ENCODE results near the gene PROZ. TPM values are rescaled to one million over a fixed set of nuclear protein-coding genes. Genes with fewer than 3 reads are reported as not detected.

The PROZ gene
- total RNA-seq, 1 experiment from 2014 or later, result not detected

GRCh38 chr13:113158946-113159345 lies 498 bp downstream of the PROZ start:
- Histone ChIP-seq H3K9ac (ENCODE audit: low read length) (no peak overlapping the region), H3K9me3 (ENCODE audit: control insufficient read depth in 1 of 2, insufficient read depth in 1 of 2, low read depth in 1 of 2, low read length in 2 of 2) (peaks cover 0 to 5% of the 10 kb centered on the region in 2 experiments; a peak in 1 of 4 replicates), H3K36me3 (ENCODE audit: control insufficient read depth in 1 of 2, insufficient read depth in 2 of 2, low read length in 2 of 2) (no peaks in the 10 kb centered on the region), H3K79me2 (ENCODE audit: insufficient read depth, low read length) (no peaks in the 10 kb centered on the region), H2AFZ (ENCODE audit: low read depth, low read length, poor library complexity, severe bottlenecking) (no peak overlapping the region), H3K9me2 (ENCODE audit: insufficient read depth) (no peaks in the 10 kb centered on the region), H3K4me1 (ENCODE audit: control insufficient read depth in 1 of 2, insufficient read depth in 2 of 2, low read length in 2 of 2) (peaks cover 3 to 6% of the 10 kb centered on the region in 2 experiments; a peak in 3 of 4 replicates), H3K4me2 (ENCODE audit: low read length) (no peak overlapping the region), H3K4me3 (replicated peaks in 1 of 2; ENCODE audit: low read depth in 1 of 2, low read length in 2 of 2) (no peak overlapping the region), H4K20me1 (ENCODE audit: insufficient read depth) (no peaks in the 10 kb centered on the region), H3K27ac (ENCODE audit: low read depth, low read length) (no peak overlapping the region), H3K27me3 (ENCODE audit: insufficient read depth, low read length) (peaks cover 3% of the 10 kb centered on the region; the same call in 1 of the 2 replicates)
- ChIA-PET CTCF (no interaction called here), POLR2A (no interaction called here), RAD21 (ENCODE audit: low non-redundant PET in 1 of 2, low total read pairs in 2 of 2, uncharacterized antibody in 2 of 2, unreplicated experiment in 2 of 2) (no interaction called here)
- ATAC-seq (no peak), DNase-seq (ENCODE audit: low read depth, low spot score) (no peak)
- TF ChIP-seq CTCF (IDR thresholded peaks at IDR 0.05 in 2 of 3, conservative IDR thresholded peaks at IDR 0.05 in 1 of 3; ENCODE audit: borderline replicate concordance in 1 of 3, insufficient read depth in 1 of 3, low read depth in 2 of 3, low read length in 2 of 3), result no peak
- TF ChIP-seq, protein P1, sequence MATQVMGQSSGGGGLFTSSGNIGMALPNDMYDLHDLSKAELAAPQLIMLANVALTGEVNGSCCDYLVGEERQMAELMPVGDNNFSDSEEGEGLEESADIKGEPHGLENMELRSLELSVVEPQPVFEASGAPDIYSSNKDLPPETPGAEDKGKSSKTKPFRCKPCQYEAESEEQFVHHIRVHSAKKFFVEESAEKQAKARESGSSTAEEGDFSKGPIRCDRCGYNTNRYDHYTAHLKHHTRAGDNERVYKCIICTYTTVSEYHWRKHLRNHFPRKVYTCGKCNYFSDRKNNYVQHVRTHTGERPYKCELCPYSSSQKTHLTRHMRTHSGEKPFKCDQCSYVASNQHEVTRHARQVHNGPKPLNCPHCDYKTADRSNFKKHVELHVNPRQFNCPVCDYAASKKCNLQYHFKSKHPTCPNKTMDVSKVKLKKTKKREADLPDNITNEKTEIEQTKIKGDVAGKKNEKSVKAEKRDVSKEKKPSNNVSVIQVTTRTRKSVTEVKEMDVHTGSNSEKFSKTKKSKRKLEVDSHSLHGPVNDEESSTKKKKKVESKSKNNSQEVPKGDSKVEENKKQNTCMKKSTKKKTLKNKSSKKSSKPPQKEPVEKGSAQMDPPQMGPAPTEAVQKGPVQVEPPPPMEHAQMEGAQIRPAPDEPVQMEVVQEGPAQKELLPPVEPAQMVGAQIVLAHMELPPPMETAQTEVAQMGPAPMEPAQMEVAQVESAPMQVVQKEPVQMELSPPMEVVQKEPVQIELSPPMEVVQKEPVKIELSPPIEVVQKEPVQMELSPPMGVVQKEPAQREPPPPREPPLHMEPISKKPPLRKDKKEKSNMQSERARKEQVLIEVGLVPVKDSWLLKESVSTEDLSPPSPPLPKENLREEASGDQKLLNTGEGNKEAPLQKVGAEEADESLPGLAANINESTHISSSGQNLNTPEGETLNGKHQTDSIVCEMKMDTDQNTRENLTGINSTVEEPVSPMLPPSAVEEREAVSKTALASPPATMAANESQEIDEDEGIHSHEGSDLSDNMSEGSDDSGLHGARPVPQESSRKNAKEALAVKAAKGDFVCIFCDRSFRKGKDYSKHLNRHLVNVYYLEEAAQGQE (IDR thresholded peaks at IDR 0.05; ENCODE audit: low read depth), result no peak
- no peak for TF ChIP-seq CBX3 (IDR thresholded peaks at IDR 0.05; ENCODE audit: low read depth)
- BruUV-seq (replicated peaks), result no TSS peak
- intact Hi-C loops (cut with micrococcal nuclease), result loop anchor here (10.0 kb wide), 1 partner anchor 74 kb away; no protein-coding TSS in a partner anchor

Measured in HCT116 (cell line).